H1 (cell line): ENCODE data around the gene GOLIM4. TPM values are rescaled to one million over a fixed set of nuclear protein-coding genes. Genes with fewer than 3 reads are reported as not detected.

ENCODE experiments used
- GABPA ChIP-seq: IDR thresholded peaks from 2 replicates; pipeline ENCODE4 v1.6.1; 2011; ENCODE audit warnings: mild to moderate bottlenecking, low read length, moderate library complexity, borderline replicate concordance; ENCODE audit not compliant: insufficient read depth
- polyA plus RNA-seq, 7 experiments: library from polyadenylated mRNA; depleted of rRNA in 3 of 7; stranded (reverse) in 5 of 7; unstranded in 2 of 7; fragments of >200 nt in 5 of 7; fragments of 200-250 nt in 2 of 7; gene quantifications; 1 replicate in 5 of 7; 2 replicates in 1 of 7; 4 replicates in 1 of 7; pipeline versions ENCODE4 v1.2.1 to v1.2.3, GENCODE V29; 2011 to 2013; ENCODE audit warnings: missing spikeins in 2 of 7, mixed read lengths in 2 of 7
- total RNA-seq: library from RNA; stranded (reverse); fragmentation: NEBNext Ultra II Directional; extraction: Animal tissue kit (Norgen Biotek cat#: 25700); gene quantifications from 2 replicates; pipeline ENCODE4 v1.2.1, GENCODE V29; 2021

Gene GOLIM4
- total and polyA plus RNA-seq, 2 of the 8 experiments (the other 6 are each of a cell fraction or from before 2014, with no cell fraction given) = 5.6 to 29.7 TPM

DNA sequence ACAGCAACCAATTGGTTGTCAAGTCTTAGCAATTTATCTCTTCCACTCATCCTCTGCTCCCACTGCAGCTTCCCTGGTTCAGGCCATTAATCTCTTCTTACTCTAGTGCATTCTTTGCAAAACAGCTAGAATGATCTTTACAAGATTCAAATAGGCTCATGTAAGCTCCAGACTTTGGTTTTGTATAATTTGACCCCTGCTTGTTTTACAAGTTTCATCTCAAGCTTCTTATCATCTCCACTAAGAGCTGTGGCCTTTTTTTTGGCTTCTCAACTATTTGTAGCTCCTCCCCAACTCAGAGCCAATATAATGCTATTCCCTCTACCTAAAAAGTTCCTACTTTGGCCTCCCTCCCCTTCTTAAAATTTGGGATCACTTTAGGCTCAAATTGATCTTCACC is 121.8 kb downstream of the GOLIM4 start (continued):
- TF ChIP-seq GABPA = no peak
- TF ChIP-seq, all 59 proteins: peak for 0
